Neural crest cell (in vitro differentiated cells): ENCODE data around the gene SKIDA1. TPM values are rescaled to one million over a fixed set of nuclear protein-coding genes. Genes with fewer than 3 reads are reported as not detected.

ENCODE experiments used
- DNase-seq: peaks from one replicate; pipeline ENCODE4 v3.0.0; 2021; ENCODE audit warnings: low read depth, mixed read lengths, low spot score
- H3K27ac Mint-ChIP-seq: one replicate; pipeline ENCODE4 v1.8.0; 2021; ENCODE audit warnings: mild to moderate bottlenecking, mixed read lengths; ENCODE audit not compliant: unreplicated experiment
- H3K27me3 Mint-ChIP-seq: 2 replicates; pipeline ENCODE4 v1.8.0; 2021; ENCODE audit warnings: low read depth, mild to moderate bottlenecking, mixed read lengths
- H3K36me3 Mint-ChIP-seq: 2 replicates; pipeline ENCODE4 v1.8.0; 2021; ENCODE audit warnings: low read depth, mild to moderate bottlenecking, mixed read lengths
- H3K4me1 Mint-ChIP-seq: 2 replicates; pipeline ENCODE4 v1.8.0; 2021; ENCODE audit warnings: mixed read lengths
- H3K4me3 Mint-ChIP-seq: one replicate; pipeline ENCODE4 v1.8.0; 2021; ENCODE audit warnings: mild to moderate bottlenecking, mixed read lengths
- H3K9me3 Mint-ChIP-seq: 2 replicates; pipeline ENCODE4 v1.8.0; 2021; ENCODE audit warnings: mixed read lengths
- CTCF ChIP-seq: fragments of 200-600 bp; sonication (generic); conservative IDR thresholded peaks from 2 replicates; pipeline ENCODE4 v1.5.0; 2021; ENCODE audit warnings: antibody characterized with exemption, mild to moderate bottlenecking
- total RNA-seq: library from RNA; stranded (reverse); gene quantifications from 2 replicates; pipeline ENCODE4 v1.2.1, GENCODE V29; 2021

SKIDA1 gene
- total RNA-seq, 1 donor from 2014 or later: 53.0 TPM

- Mint-ChIP-seq H3K27ac (no peak overlapping the region), H3K9me3 (no peaks in the 10 kb centered on the region), H3K36me3 (peaks cover 2% of the 10 kb centered on the region), H3K27me3 (peaks cover 3% of the 10 kb centered on the region), H3K4me1 (peaks cover 38% of the 10 kb centered on the region), H3K4me3 (no peak overlapping the region)
- no peak for DNase-seq
- TF ChIP-seq CTCF: no peak
Observed at GRCh38 chr10:21490711-21491105, 34.8 kb downstream of the SKIDA1 start.

GRCh38 chr10:21490028-21490710 is 35.3 kb downstream of the SKIDA1 start:
- peaks cover 34% of the 10 kb centered on the region for H3K4me1 Mint-ChIP-seq
- no peak for DNase-seq
- TF ChIP-seq CTCF: no peak
- no peak overlapping the region for H3K4me3 Mint-ChIP-seq
- no peak overlapping the region for H3K27ac Mint-ChIP-seq
- H3K36me3 Mint-ChIP-seq: peaks cover 2% of the 10 kb centered on the region
- peaks cover 3% of the 10 kb centered on the region for H3K27me3 Mint-ChIP-seq
- H3K9me3 Mint-ChIP-seq: no peaks in the 10 kb centered on the region

DNA sequence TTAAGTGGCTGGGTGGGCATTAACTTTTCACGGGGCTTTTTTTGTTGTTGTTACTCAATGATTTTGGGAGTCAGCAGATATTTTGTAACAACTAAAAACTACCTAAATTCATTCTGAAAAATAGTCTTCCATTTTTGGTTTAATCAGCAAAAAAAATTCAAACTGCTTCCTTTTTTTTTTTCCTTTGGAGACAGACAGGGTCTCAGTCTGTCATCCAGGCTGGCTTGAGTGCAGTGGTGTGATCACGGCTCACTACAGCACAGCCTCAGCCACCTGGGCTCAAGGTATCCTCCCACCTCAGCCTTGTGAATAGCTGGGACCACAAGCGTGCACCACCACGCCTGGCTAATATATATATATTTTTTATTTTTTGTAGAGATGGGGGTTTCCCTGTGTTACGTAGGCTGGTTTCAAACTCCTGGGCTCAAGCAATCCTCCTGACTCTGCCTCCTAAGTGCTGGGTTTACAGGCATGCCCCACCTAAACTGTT is 36.5 kb downstream of the SKIDA1 start:
- Mint-ChIP-seq H3K4me3 (peak overlapping the region; percentile 40), H3K4me1 (peaks cover 28% of the 10 kb centered on the region), H3K27me3 (peaks cover under 1% of the 10 kb centered on the region), H3K9me3 (no peaks in the 10 kb centered on the region), H3K27ac (no peak overlapping the region), H3K36me3 (peaks cover 2% of the 10 kb centered on the region)
- no peak for TF ChIP-seq CTCF
- no peak for DNase-seq

DNA sequence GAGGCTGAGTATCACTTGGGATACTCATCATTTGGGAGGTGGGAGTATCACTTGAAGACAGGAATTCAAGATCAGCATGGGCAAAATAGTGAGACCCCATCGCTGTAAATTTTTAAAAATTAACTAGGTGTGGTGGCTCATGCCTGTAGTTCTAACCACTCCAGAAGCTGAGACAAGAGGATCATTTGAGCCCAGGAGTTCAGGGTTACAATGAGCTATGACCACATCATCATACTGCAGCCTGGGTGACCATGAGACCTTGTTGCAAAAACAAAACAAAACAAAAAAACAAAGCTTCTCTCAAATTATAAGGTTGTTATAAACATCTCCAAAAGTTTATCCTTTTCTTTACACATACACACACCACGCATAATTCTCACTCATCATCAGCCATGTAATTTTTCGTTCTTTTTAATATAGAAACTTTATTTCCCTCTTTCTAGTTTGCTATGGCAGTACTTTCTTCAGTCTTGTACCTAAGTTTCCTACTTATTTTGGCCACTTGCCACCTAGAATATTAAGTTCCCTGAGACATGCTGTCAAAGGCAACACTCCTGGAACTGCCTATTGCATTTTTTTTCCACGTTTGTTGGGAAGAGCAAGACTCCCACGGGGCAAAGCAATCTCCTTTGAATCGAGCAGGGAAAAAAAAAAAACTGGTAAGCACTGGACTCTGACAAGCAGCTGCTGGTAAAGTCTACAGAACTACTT is 37.1 kb downstream of the SKIDA1 start:
- Mint-ChIP-seq H3K27me3 (no peaks in the 10 kb centered on the region), H3K4me3 (peak overlapping the region; percentile 40), H3K27ac (no peak overlapping the region), H3K36me3 (no peaks in the 10 kb centered on the region), H3K4me1 (peaks cover 22% of the 10 kb centered on the region), H3K9me3 (no peaks in the 10 kb centered on the region)
- TF ChIP-seq CTCF: no peak
- no peak for DNase-seq

DNA sequence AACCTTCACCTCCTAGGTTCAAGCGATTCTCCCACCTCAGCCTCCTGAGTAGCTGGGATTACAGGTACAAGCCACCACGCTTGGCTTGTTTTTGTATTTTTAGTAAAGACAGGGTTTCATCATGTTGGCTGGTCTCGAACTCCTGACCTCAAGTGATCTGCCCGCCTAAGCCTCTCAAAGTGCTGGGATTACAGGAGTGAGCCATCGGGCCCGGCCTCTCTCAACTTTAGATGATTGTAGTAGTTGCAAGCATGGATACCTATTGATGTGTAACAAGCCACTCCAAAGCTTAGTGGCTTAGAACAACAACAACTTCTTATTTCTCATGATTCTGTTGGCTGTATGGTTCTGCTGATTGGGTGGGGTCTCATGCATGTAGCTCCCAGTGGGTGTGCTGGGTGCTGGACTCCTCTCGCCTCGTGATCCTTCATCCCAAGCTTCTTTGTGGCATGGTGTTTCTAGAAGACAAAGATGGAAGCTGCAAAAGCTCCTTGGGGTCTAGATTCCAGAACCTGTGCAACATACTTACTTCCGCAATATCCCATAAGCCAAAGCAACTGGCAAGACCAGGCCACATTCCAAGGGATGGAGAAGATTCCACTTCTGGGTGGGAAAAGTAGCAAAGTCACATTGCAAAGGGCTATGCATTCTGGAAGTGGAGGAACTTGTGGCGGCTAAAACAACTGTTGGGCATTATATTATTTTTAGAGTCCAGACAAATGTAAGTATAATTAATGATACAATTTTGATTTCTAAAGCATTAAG is 37.9 kb downstream of the SKIDA1 start:
- Mint-ChIP-seq H3K9me3 (no peaks in the 10 kb centered on the region), H3K27me3 (no peaks in the 10 kb centered on the region), H3K27ac (no peak overlapping the region), H3K4me3 (no peak overlapping the region), H3K36me3 (no peaks in the 10 kb centered on the region), H3K4me1 (peaks cover 17% of the 10 kb centered on the region)
- no peak for TF ChIP-seq CTCF
- no peak for DNase-seq
